Measurements from ENCODE around the gene POMT1.

GRCh38 chr9:131495785-131496184 is 6.9 kb upstream of the POMT1 start:
- no peak for TF ChIP-seq EP300 (IDR thresholded peaks at IDR 0.05)
- TF ChIP-seq CTCF (IDR thresholded peaks at IDR 0.05): no peak
- no peak for TF ChIP-seq POLR2A (IDR thresholded peaks at IDR 0.05)
- TF ChIP-seq POLR2AphosphoS5 (IDR thresholded peaks at IDR 0.05): no peak

Measured in upper lobe of left lung (tissue), 4 donors.